Heart left ventricle (tissue), 13 donors: ENCODE data around the gene KLHL18.

Experiments used
- CTCF ChIP-seq, 12 donors: fragments of 200-600 bp; sonication (generic) in 4 of 12; IDR thresholded peaks; one replicate each; pipeline versions ENCODE4 v1.5.0 to v1.8.0; 2018 to 2022; ENCODE audit warnings: antibody characterized with exemption in 12 of 12, mild to moderate bottlenecking in 5 of 12
- POLR2A ChIP-seq, 2 donors: fragments of 450-650 bp; IDR thresholded peaks; one replicate each; pipeline ENCODE4 v1.6.1; 2017; ENCODE audit warnings: antibody characterized with exemption in 2 of 2, mild to moderate bottlenecking in 2 of 2, moderate library complexity in 2 of 2
- donor health status: ischemic (EF 13 %, LVEDD 7.1; RV severe dilation, severe dysfunction).
- donor health status: DM: no; HTN: yes; CAD: no.
- donor health status: DM: no; HTN: no; CAD: no.
- donor health status: ischemic (EF 25% LVEDD 6.9; RV normal size, moderate dysfunction).
- donor health status: ischemic (EF 25% LVEDD 5.7; RV mildly dilated, moderate dysfunction).
- donor health status: ischemic (EF 35%, LVEDD 5.7; RV mildly dilated, moderate dysfunction).
- donor health status: nonischemic (EF 11% LVEDD 7.7; RV severe dilation, severe dysfunction).
- donor health status: DM: yes; HTN: yes; CAD: no.
- donor health status: PGD.
- donor health status: ischemic (EF 29% LVEDD 5.4; RV normal size, mild dysfunction).
- donor health status: nonischemic (EF 23%, LVEDD 6.1; RV moderate dilation, normal function).

GRCh38 chr3:47265008-47265407 lies 17.7 kb upstream of the KLHL18 start:
- TF ChIP-seq CTCF (IDR thresholded peaks at IDR 0.05) (no peak), POLR2A (IDR thresholded peaks at IDR 0.05) (no peak)
